ENCODE data around the gene SREBF2.

Gene SREBF2

DNA sequence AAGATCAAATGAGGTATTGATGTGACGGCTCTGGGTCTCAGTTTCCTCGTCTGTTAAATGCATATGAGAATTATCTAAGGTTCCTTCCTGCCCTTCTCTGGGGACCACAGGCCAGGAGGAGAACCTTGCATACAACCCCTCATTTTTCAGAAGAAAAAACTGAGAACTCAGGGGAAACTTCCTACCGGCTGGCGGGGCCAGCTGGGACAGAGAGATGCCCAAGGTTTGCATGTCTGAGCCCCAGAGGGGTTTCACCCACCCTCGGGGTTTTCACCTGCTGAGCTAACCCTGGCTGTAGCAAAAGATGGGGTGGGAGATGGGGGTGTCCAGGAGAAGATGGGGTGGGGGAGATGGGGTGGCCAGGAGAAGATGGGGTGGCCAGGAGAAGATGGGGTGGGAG lies 89.4 kb downstream of the SREBF2 start:
- DNase-seq (ENCODE audit: low read depth): no peak

DNA sequence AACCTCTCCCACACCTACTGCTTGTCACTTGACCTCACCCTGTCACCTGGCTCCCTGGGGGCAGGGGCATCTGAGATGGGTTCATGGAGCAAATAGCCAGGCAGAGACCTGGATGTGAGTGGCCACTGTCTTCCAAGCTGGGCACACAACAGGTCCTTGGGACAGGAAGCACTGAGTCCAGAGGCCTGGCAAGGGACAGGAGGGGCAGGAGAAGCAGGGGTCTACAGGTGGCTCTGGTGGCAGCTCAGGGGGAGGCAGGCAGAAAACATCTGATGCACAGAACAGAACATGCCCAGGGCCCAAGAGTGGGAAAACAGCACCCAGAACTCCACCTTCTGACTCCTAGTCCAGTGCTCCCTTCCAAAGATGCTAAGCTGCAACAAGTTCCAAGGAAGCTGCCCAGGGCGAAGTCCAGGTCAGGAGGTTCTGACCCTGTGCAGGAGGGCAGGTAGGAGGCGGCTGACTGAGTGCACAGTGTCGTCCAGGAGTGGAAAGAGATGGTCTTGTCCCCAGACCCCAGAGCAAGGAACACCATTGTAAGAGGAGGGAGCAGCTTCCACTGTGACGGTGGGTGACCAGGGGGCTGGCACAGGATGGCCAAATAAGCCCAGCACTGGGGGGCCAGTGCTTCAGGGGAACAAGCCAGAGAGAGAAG lies 90.2 kb downstream of the SREBF2 start:
- no peak for DNase-seq (ENCODE audit: low read depth)

DNA sequence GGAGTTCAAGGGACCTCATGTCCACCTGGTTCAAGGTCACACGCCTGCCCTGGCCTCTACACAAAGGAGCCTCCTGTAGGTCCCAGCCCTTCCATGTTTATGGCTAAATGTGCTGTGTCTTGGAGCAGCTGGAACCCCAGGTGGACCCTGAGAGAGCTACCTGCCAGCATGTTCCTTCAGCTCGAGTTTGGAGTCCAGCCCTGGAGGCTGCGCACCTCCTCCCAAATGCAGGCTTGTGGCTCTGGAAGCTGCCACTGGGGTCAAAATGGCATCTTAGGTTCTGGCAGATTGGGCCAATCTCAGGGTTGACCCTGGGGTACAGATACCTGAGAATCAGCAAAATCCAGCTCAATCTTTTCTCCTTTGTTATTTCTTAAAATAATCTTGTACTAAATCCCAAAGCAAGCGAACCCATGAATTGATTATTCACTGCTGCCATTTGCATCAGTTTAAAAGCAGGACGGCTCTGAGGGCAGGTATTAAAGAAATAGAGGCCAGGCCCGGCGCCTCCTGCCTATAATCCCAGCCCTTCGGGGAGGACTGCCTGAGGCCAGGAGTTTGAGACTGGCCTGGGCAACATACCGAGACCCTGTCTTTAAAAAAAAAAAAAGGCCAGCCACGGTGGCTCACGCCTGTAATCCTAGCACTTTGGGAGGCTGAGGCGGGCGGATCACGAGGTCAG lies 90.8 kb downstream of the SREBF2 start:
- no peak for DNase-seq (ENCODE audit: low read depth)

DNA sequence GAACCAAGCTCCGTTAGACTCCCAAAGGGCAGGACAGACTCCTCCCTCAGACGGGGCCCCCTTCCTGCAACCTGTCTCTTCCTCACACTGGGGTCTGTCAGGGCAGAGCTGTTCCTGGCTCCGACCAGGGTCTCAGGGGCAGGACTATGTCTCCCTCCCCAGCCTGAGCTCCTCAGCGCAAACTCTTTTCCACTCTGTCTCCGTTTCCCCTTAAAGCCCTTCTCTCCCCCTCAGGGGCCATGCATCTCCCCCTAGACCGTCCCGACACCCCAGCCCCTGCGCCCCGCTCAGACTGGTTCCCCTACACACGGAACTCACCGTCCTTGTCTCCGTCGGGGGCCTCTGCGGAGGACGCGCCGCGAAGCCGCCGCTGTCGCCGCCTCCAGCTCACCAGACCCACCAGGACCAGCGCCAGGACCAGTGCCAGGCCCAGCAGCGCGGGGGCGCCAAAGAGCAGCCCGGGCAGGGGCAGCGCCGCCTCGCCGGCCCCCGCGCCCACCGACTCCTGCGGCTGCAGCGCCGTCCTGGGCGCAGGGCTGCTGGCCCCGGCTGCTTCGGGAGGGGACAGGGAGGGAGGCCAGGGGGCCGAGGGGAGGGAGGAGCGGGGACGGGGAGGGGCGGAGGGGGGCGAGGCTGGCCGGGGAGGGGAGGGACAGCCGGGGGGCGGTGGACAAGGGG lies 93.0 kb downstream of the SREBF2 start:
- peak; percentile 73 for DNase-seq (ENCODE audit: low read depth)

DNA sequence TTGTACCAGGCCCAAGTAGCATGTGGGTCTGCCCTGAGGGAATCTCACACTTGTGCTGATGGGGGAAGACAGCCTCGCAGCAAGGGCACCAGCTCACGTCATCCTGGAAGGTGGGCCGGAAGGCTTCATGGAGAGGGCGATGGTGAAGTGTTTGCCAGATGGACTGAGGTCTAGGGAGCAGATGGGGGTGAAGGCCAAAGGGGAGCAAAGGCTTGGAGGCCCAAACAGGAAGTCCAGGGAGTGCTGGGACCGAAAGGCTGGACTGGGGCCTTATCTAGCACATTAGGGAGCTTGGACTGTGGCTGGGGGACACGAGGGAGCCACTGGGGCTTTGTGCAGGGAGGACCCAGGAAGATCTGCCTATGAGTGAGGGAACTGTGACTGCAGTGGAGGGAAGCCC lies 94.9 kb downstream of the SREBF2 start:
- no peak for DNase-seq (ENCODE audit: low read depth)

DNA sequence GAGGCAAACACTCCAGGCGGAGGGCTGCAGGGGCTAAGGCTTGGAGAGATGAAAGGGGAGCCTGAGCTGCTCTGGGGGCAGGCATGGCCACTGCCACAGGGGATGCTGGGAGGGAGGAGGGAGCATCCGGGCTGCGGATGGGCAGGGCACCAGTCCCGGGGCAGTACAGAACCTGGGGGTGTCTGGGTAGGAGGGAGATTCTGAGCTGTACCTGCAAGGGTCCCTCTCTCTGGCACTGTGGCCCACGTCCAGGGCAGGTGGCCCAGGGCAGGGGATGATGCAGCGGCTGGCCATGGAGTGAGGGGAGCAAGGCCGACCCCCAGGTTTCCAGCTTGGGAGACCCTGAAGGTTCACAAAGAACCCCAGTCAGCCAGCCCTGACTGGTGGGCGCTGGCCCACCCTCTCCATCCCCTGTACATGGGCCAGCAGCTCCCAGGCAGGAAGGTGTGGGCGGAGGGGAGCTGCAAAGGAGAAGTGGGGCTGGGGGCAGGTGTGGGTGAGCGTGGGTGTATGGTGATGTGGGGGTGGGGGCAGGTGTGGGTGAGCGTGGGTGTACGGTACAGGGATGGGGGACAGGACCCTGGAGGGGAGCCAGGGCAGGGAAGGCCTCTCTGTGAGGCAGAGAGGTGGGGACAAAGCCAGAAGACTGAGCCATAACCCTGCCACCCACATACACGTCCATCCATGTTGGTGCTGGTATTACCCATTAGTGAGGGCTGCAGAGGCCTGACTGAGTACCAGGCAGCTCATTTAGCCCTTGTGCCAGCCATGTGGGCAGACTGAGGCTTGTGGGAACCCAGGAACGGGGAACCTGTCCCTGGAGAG lies 95.9 kb downstream of the SREBF2 start:
- DNase-seq (ENCODE audit: low read depth): no peak

DNA sequence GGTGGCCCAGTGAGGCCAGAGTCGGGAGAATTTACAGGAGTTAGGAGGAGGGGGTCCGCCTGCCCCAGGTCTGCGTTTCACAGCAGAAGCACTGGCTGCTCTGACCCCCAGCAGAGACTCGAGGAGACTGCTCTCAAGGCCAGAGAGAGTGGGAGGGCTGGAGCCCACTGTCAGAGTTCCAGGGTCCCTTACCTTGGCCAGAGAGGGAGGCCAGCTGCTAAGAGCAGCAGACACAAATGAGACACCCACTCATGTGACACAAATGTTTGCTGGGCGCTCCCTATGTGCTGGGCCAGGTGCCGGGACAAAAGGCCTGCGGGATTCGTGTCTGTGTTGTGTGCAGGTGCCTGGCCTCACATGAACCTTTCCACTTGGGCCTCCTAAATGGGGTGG lies 96.5 kb downstream of the SREBF2 start:
- no peak for DNase-seq (ENCODE audit: low read depth)

DNA sequence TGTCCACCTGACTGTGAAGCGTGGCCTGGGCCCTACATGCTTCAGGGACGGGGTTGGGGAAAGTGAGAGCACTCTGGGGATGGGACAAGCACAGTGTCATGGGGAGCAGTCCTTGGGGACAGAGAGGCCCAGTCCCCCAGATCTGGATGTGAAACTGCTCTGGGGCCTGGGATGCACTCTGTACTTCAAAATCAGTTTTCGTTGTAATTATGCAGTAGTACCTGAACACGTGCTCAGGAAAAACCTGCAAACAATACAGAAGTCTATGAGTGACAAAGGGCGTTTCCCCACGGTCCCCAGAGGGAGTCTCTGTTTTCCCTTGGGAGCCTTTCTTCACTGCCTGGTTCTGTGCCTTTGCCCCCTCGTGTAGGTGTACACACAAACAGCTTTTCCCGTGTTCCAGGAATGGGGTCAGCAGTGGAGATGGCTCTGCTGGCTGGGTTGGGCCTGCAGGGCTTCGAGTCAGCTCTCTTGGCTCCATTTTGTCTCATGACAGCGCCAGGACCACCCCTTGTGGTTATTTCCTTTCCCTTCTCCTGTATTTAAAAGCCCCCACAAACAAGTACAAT lies 98.9 kb downstream of the SREBF2 start:
- DNase-seq (ENCODE audit: low read depth): no peak

DNA sequence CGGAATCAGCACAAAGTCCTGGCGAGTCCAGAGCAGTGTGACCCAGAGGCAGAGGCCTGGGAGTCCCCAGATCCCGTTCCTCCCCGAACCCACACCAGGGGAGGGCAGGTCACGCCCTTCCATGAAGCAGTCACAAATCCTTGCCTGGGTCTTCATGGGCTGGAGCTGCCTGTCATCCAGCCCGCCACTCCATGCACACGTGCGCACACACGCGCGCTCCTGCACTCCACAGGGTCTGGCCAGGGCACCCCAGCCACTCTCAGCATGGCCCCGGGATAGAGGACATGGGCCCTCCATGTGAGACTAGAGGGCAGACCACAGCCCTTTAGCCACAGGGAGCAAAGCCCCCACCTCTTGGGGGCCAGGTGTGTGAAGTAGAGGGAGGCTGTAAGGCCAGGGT lies 99.4 kb downstream of the SREBF2 start:
- no peak for DNase-seq (ENCODE audit: low read depth)

DNA sequence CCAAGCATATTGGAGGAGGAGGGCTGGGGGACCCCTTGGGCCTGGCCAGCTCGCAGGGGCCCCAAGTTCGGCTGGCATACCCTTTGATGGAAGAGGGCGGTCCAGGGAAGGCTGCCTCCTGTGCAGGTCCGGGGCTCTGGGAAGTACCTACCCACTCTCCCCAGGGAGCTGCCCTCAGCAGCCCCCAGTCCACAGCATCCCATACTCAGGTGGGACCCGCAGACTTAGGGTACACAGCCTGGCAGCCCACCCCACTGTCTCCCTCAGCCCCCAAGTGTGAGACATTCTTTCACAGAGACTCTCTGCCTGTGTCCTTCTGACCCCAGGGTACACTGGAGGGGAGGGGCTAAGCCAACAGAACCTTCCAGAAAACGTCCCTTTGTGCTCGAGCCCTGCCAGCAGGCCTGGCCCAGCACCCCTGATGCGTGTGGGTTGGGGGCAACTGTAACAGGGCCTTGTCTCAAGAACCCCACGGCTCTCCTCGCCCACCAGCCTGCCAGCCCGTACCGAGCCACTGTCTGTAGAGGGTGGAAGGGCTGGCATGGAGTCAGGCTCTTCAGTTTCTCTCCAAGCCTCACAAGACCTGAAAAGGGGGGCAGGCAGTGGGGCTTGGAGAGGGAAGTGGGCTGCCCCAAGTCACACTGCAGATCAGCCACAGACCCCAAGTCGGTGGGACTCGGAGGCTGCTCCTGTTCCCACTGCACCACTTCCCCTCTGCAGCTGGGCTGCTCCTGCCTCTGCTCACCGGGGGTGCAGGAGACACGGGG lies 100.7 kb downstream of the SREBF2 start:
- DNase-seq (ENCODE audit: low read depth): no peak

DNA sequence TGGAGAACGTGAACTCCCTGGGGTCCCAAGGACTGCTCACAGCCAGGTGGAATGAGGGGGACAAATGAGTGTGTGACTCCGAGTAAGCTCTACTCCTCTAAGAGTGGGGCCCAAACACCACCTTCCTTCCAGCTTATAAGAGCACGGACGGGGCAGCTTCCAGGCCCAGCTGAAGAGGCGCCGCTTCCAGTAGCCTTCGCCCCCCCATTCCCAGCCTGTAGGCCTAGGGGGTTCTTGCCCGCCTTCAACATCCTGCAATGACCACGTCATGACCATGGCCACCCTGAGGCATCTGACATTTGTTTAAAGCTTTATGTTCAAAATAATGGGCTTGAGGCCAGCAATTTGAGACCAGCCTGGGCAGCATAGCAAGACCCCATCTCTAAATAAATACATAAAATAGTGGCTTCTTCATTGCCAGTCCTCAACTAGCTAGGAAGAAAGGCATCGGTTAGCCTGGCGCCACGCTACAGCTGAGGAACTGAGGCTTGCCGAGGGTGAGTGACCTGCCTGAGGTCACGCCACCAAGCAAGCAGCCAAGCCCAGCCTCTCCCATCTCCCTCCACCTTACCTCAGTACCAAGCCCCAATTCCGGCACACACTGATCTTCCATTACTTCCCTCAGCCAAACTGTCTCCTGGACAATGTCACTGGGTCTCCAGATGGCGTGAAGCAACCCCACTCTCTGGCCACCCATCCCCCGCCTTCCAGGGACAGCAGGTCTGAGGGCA lies 101.5 kb downstream of the SREBF2 start:
- no peak for DNase-seq (ENCODE audit: low read depth)

DNA sequence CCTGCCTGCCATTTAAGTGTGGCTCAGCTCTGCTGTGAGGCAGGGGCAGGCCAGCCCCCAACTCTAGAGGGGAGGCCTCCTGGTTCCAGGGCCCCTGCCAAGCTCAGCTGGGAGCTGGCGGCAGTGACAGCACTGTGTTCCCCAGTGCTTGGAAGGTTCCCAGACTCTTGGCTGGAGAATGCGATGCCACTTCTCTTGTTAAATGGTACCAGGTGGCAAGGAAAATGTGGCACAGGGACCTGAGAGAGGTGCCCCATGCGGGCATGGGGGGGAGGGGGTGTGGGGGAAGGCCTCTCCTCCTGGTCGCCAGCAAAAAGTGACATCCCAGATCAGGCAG lies 102.1 kb downstream of the SREBF2 start:
- no peak for DNase-seq (ENCODE audit: low read depth)

DNA sequence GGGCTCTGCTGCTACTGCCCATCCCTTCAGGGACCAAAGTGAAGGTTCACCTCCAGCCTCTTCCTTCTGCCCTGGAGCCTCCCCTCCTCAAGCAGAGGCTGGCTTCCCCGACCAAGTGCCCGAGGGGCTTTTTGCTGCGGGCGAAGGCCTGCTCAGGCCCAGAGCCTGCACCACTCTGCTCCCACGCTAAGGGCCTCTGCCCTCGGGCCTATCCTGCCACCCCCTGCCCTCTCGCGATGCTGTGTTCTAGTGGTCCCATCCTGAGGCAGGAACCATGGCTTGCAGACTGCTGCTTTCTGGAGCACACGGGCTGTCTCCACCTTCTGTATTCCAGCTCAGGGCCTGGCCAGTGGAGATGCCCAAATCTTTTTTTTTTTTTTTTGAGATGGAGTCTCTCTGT lies 102.6 kb downstream of the SREBF2 start:
- no peak for DNase-seq (ENCODE audit: low read depth)

DNA sequence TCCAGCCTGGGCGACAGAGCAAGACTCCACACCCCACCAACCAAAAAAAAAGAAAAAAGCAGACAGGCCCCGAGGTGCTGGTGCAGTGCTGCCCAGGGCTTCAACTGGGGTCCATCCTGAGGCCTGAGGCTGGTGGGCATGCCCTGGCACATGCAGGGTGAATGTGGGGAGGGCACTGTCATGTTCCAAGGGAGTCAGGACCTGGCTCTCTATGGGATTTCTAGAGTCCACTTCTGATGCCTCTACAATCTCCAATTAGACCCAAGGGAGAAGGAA lies 103.9 kb downstream of the SREBF2 start:
- no peak for DNase-seq (ENCODE audit: low read depth)

DNA sequence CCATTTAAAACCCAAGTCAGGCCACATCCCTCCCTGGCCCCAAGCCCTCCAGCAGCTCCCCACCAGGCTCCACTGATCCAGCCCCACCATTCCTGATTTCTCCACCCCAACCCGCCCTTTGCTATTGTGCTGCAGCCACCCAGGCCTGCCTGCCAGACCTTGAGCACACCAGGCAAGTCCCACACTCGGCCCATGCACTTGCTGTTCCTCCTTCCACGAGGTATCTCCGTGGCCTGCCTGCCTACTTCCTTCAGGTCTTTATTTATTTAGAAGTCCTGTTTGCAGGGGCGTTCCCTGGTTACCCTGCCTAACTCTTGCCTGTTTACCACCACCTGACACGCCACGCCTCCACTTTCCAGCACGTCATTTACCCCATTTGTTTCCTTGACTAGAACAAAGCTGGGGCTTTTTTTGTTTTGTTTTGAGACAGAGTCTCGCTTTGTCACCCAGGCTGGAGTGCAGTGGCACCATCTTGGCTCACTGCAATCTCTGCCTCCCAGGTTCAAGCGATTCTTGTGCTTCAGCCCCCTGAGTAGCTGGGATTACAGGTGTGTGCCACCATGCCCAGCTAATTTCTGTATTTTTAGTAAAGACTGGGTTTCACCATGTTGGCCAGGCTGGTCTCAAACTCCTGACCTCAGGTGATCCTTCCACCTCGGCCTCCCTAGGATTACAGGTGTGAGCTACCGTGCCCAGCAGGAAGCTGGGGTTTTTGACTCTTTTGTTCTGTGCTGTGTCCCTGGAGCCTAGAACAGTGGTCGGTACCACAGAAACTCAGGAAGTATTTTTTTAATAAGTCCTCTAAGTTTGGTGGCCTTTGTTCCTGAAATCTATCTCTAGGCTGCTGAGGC lies 107.3 kb downstream of the SREBF2 start:
- DNase-seq (ENCODE audit: low read depth): peak; percentile 97

DNA sequence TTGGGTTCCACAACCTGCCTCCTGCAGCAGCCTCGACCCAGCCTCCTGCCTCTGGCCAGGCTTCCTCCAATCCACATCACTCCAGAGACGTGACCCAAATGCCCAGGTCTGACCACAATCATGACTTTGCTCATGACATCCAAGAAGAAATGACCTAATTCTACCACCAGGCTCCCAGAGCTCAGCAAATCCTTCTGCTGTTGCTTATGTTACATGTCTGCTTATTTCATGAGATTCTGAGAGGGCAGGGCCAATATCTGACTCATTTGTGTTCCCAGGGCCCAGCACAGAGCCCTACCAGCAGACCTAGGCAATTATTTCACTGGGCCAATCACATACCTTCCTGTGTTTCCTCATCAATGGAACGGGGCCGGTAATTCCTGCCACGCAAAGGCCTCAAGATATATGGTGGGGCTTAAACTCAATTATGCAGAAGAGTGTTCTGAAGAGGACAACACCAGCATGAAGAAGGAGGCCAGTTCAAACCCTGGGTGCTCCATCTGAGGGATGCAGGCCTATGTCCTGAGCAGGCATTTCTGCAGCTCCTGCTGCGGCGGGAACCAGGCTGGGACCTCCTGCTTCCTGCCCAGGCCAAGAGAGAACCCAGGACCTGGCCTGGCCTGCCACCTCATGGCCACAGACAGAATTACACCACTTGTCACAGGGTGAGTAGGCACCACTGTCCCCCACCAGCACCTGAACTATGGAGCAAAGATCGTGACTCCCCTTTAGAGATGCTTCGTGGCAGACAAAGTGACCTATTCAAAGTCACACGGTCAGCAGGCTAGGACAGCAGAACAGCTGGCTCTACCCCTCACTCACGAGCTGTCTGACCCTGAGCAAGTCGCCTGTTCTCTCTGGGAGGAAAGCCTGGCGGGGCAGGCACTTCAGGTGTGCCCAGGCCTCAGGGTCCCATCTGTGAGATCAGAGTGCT lies 108.2 kb downstream of the SREBF2 start:
- DNase-seq (ENCODE audit: low read depth): peak; percentile 80

DNA sequence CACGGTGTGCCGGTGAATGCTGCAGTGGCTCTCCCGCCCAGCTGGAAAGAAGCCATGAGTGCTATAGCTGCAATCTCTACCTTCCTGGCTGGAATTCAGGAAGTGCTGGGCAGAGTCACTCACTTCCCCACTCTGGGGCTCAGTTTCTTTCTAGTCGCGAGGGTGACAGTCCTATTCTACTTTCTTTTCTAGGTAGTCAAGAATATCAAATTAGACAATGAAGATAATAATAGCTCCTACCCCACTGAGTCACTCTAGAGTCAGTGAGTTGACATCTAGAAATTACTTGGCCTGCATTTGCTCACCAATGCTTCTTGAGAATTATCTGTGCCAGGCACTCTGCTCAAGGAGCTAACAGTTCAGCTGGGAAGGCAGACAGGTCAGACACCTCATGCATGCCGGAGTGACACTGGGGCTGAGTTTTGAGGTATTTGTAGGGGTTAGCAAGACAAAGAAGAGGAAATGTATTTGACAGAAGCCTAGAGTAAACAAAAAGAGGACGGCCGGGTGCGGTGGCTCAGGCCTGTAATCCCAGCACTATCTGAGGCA lies 110.8 kb downstream of the SREBF2 start:
- DNase-seq (ENCODE audit: low read depth): no peak

DNA sequence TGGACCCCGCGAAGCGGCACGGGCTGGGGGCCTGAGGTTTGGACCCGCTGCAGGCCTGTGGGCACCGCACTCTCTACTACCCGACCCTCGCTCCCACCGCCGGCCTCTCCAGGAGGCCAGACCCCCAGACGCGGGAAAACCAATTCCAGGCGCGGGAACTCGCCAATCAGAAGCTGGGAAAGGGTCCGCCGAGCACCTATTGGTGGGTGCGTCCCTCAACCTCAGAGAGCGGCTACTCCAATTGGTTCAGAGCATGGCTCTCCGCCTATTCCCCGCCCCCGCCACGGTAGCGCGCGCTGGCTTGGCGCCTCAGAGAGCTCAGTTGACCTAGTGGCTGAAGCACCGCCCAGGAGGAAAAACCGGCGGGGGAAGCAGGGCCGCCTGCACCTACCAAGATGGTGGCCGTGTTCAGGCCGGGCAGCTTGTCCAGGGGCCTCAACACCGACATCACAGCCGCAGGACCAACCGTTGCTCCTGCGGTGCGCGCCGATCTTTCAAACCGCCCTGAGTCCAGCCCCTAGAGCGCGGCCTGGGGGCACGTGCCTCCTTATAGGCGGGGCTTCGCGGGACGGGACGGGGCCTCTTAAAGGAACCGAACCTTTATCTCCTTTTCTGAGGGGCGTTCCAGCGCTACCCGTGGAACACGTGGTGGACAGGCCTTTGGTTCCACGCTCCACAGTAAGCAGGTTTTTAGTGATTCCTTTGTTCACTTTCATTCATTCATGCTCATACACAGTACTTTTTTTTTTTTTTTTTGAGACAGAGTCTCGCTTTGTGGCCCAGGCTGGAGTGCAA lies 113.9 kb downstream of the SREBF2 start, which contains the start of gene CENPM:
Gene CENPM, minus strand, starts transcription at position 524 of the 795 bp plus-strand sequence. Its CDS starts 76 bp downstream, at position 448.
- DNase-seq (ENCODE audit: low read depth): peak; percentile 75

Data from T follicular helper cell (primary cell).